Breast epithelium (tissue), 3 donors: ENCODE data around the gene SLCO4A1.

Experiments used
- CTCF ChIP-seq, 3 donors: fragments of 450-650 bp; IDR thresholded peaks; one replicate each; pipeline ENCODE4 v1.5.1; 2016 to 2017; ENCODE audit warnings: antibody characterized with exemption in 3 of 3, mild to moderate bottlenecking in 3 of 3, moderate library complexity in 3 of 3
- POLR2A ChIP-seq: fragments of 450-650 bp; IDR thresholded peaks from one replicate; pipeline ENCODE4 v1.6.1; 2016; ENCODE audit warnings: antibody characterized with exemption, mild to moderate bottlenecking, moderate library complexity
- POLR2AphosphoS5 ChIP-seq, 3 donors: sonication (generic); formaldehyde crosslinking; IDR thresholded peaks; one replicate each; pipeline ENCODE4 v1.6.1; 2017; ENCODE audit warnings: antibody characterized with exemption in 3 of 3

GRCh38 chr20:62616728-62617621, 25.3 kb upstream of the SLCO4A1 start:
- TF ChIP-seq CTCF (IDR thresholded peaks at IDR 0.05) (peak; percentile 52 to 84 (median 61)), POLR2A (no peak), POLR2AphosphoS5 (IDR thresholded peaks at IDR 0.05) (no peak)
